HepG2 (cell line): ENCODE measurements around the gene SLC35G2. TPM values are rescaled to one million over a fixed set of nuclear protein-coding genes. Genes with fewer than 3 reads are reported as not detected.
A peak's percentile ranks its signal among the peaks of the same experiment; 100 is the strongest.

Experiments
- BORCS8-MEF2B ChIP-seq: sonication (generic); formaldehyde crosslinking; IDR thresholded peaks from 2 replicates; pipeline ENCODE4 v1.8.0; 2022; ENCODE audit warnings: mild to moderate bottlenecking, missing genetic modification reagents
- CHD2 ChIP-seq: IDR thresholded peaks from 2 replicates; pipeline ENCODE4 v1.6.1; 2011; ENCODE audit warnings: low read depth, low read length, improper control_type of control experiment
- FIP1L1 ChIP-seq: fragments of 200-400 bp; formaldehyde crosslinking; IDR thresholded peaks from 2 replicates; pipeline ENCODE4 v1.6.1; 2018; ENCODE audit warnings: low read depth, mild to moderate bottlenecking, low read length, moderate library complexity, borderline replicate concordance; ENCODE audit not compliant: insufficient read depth
- FOXJ3 ChIP-seq: sonication (generic); formaldehyde crosslinking; IDR thresholded peaks from 2 replicates; pipeline ENCODE4 v1.4.0; 2020; ENCODE audit warnings: missing genetic modification reagents, mild to moderate bottlenecking, borderline replicate concordance
- GRHL1 ChIP-seq: sonication (generic); formaldehyde crosslinking; conservative IDR thresholded peaks from 2 replicates; pipeline ENCODE4 v1.8.0; 2022; ENCODE audit warnings: missing genetic modification reagents
- IKZF4 ChIP-seq: sonication (generic); formaldehyde crosslinking; IDR thresholded peaks from 2 replicates; pipeline ENCODE4 v1.5.1; 2020; ENCODE audit warnings: borderline replicate concordance, mild to moderate bottlenecking, low read depth, missing genetic modification reagents; ENCODE audit errors: not compliant biosample characterization
- KLF15 ChIP-seq: sonication (generic); formaldehyde crosslinking; IDR thresholded peaks from 2 replicates; pipeline ENCODE4 v1.8.1; 2023; ENCODE audit warnings: borderline replicate concordance, mild to moderate bottlenecking, inconsistent platforms, missing genetic modification reagents, mixed read lengths
- PBX2 ChIP-seq: IDR thresholded peaks from 2 replicates; pipeline ENCODE4 v1.6.1; 2016; ENCODE audit warnings: control low read depth
- SAFB2 ChIP-seq: sonication (generic); formaldehyde crosslinking; IDR thresholded peaks from 2 replicates; pipeline ENCODE4 v1.5.1; 2020; ENCODE audit warnings: missing genetic modification reagents, low read depth, mild to moderate bottlenecking, borderline replicate concordance
- THYN1 ChIP-seq: sonication (generic); formaldehyde crosslinking; IDR thresholded peaks from 2 replicates; pipeline ENCODE4 v1.8.1; 2023; ENCODE audit warnings: low read depth, mild to moderate bottlenecking, moderate library complexity, missing genetic modification reagents, borderline replicate concordance
- ZBTB42 ChIP-seq: sonication (generic); formaldehyde crosslinking; IDR thresholded peaks from 2 replicates; pipeline ENCODE4 v1.5.0; 2020; ENCODE audit warnings: mild to moderate bottlenecking, missing genetic modification reagents
- ZBTB46 ChIP-seq: sonication (generic); formaldehyde crosslinking; IDR thresholded peaks from 2 replicates; pipeline ENCODE4 v1.4.0; 2020; ENCODE audit warnings: mild to moderate bottlenecking, missing genetic modification reagents, borderline replicate concordance
- ZFP37 ChIP-seq: sonication (generic); formaldehyde crosslinking; IDR thresholded peaks from 2 replicates; pipeline ENCODE4 v1.4.0; 2020; ENCODE audit warnings: missing genetic modification reagents, borderline replicate concordance
- ZFP90 ChIP-seq: sonication (generic); formaldehyde crosslinking; IDR thresholded peaks from 2 replicates; pipeline ENCODE4 v1.8.0; 2022; ENCODE audit warnings: missing genetic modification reagents, mild to moderate bottlenecking, inconsistent platforms, borderline replicate concordance
- ZNF207 ChIP-seq: fragments of 450-650 bp; IDR thresholded peaks from 2 replicates; pipeline ENCODE4 v1.6.1; 2016; ENCODE audit warnings: antibody characterized with exemption, borderline replicate concordance
- ZNF839 ChIP-seq: sonication (generic); formaldehyde crosslinking; IDR thresholded peaks from 2 replicates; pipeline ENCODE4 v1.4.0; 2020; ENCODE audit warnings: missing genetic modification reagents, mild to moderate bottlenecking, borderline replicate concordance
- ZNF878 ChIP-seq: sonication (generic); formaldehyde crosslinking; IDR thresholded peaks from 2 replicates; pipeline ENCODE4 v1.8.1; 2023; ENCODE audit warnings: mild to moderate bottlenecking, missing genetic modification reagents, moderate library complexity
- polyA plus RNA-seq, 8 experiments: library from polyadenylated mRNA; depleted of rRNA in 3 of 8; stranded (reverse) in 7 of 8; unstranded in 1 of 8; fragments of >200 nt; fragmentation: Illumina TruSeq in 4 of 8; extraction: Trizol in 4 of 8; gene quantifications; 2 replicates each; pipeline versions ENCODE4 v1.2.1 to v1.2.3, GENCODE V29; 2011 to 2016; ENCODE audit warnings: low read depth in 4 of 8, missing spikeins in 1 of 8, mixed read lengths in 1 of 8; ENCODE audit not compliant: insufficient read depth in 1 of 8
- total RNA-seq, 5 experiments: library from RNA; depleted of rRNA; stranded (reverse); fragments of >200 nt; fragmentation: Illumina TruSeq; extraction: Trizol; gene quantifications; 2 replicates each; pipeline ENCODE4 v1.2.3, GENCODE V29; 2016; ENCODE audit warnings: low read depth in 1 of 5
- TF ChIP-seq, protein P1 (sequence below): sonication (generic); formaldehyde crosslinking; IDR thresholded peaks from 2 replicates; pipeline ENCODE4 v1.4.0; 2020; ENCODE audit warnings: mild to moderate bottlenecking, missing genetic modification reagents
- TF ChIP-seq, protein P2 (sequence below): sonication (generic); formaldehyde crosslinking; conservative IDR thresholded peaks from 2 replicates; pipeline ENCODE4 v1.5.0; 2020; ENCODE audit warnings: missing genetic modification reagents

Gene SLC35G2
- total and polyA plus RNA-seq, 2 of the 13 experiments (the other 11 are each of a cell fraction or from before 2014, with no cell fraction given): 7.6 to 10.3 TPM

DNA sequence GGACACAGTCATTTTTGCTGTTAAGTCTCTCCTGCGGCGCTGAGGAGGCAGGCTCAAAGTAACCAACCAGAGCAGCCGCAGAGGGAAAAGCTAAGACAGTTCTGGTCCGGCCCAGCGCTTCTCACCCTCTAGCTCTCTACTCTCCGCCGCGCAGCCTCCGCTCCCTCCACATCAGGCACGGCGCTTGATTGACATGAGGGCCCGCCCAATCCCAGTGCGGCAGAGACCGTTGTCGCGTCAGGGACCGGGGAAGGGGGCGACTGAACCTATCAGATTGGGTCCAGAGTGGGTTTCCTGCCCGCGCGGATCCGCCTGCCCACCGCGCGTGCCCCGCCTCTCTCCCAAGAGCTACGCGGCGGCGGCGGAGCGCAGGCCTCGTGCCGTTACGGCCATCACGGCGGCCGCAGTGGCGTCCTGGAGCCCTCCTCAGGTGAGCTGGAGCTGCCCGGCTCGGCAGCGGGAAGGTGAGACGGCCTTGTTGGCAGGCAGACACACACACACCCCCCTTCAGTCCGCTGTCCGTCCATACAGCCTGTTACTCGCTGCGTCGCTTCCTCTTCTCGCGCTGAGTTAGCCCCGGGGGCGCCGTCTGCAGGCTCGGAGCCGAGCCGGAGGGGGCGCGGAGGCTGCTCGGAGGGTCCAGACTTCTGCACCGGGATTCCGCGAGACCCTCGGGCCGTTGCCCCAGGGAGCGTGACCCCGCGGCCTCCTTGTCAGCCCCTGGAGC, 43.1 kb downstream of the SLC35G2 start, which contains the start of gene NCK1 (continued):
- TF ChIP-seq, protein P1, sequence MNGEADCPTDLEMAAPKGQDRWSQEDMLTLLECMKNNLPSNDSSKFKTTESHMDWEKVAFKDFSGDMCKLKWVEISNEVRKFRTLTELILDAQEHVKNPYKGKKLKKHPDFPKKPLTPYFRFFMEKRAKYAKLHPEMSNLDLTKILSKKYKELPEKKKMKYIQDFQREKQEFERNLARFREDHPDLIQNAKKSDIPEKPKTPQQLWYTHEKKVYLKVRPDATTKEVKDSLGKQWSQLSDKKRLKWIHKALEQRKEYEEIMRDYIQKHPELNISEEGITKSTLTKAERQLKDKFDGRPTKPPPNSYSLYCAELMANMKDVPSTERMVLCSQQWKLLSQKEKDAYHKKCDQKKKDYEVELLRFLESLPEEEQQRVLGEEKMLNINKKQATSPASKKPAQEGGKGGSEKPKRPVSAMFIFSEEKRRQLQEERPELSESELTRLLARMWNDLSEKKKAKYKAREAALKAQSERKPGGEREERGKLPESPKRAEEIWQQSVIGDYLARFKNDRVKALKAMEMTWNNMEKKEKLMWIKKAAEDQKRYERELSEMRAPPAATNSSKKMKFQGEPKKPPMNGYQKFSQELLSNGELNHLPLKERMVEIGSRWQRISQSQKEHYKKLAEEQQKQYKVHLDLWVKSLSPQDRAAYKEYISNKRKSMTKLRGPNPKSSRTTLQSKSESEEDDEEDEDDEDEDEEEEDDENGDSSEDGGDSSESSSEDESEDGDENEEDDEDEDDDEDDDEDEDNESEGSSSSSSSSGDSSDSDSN (CRISPR knock-in tag): peak; percentile 98
- peak; percentile 87 for TF ChIP-seq IKZF4
- no peak for TF ChIP-seq FIP1L1
- TF ChIP-seq CHD2: no peak; the same call in none of the 2 replicates
- 0 out of 2 replicates have a peak, but pooled peaks have one; percentile 63 for TF ChIP-seq KLF15 (CRISPR knock-in tag)
- no peak for TF ChIP-seq ZBTB46 (CRISPR knock-in tag)
- peak; percentile 54; the same call in 1 of the 2 replicates for TF ChIP-seq ZBTB42
- peak; percentile 93 for TF ChIP-seq BORCS8-MEF2B
- no peak for TF ChIP-seq THYN1 (CRISPR knock-in tag)
- TF ChIP-seq ZNF839 (CRISPR knock-in tag): no peak
- no peak for TF ChIP-seq GRHL1 (CRISPR knock-in tag)
- TF ChIP-seq ZFP90 (CRISPR knock-in tag): no peak
- TF ChIP-seq, protein P2, sequence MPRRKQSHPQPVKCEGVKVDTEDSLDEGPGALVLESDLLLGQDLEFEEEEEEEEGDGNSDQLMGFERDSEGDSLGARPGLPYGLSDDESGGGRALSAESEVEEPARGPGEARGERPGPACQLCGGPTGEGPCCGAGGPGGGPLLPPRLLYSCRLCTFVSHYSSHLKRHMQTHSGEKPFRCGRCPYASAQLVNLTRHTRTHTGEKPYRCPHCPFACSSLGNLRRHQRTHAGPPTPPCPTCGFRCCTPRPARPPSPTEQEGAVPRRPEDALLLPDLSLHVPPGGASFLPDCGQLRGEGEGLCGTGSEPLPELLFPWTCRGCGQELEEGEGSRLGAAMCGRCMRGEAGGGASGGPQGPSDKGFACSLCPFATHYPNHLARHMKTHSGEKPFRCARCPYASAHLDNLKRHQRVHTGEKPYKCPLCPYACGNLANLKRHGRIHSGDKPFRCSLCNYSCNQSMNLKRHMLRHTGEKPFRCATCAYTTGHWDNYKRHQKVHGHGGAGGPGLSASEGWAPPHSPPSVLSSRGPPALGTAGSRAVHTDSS: no peak
- TF ChIP-seq SAFB2 (CRISPR knock-in tag): peak; percentile 74; the same call in 1 of the 2 replicates
- peak; percentile 94 for TF ChIP-seq PBX2 (CRISPR knock-in tag)
- TF ChIP-seq ZNF878 (CRISPR knock-in tag): no peak
- peak; percentile 74 for TF ChIP-seq FOXJ3 (CRISPR knock-in tag)
- TF ChIP-seq ZFP37 (CRISPR knock-in tag): peak; percentile 18; the same call in 1 of the 2 replicates
- no peak for TF ChIP-seq ZNF207
